GM12873 (cell line): ENCODE data around the gene ACD.

Experiments used
- CTCF ChIP-seq: IDR thresholded peaks from 2 replicates; pipeline ENCODE4 v1.5.1; 2012; ENCODE audit warnings: low read depth, mild to moderate bottlenecking, moderate library complexity, low read length, control low read depth; ENCODE audit not compliant: insufficient read depth; ENCODE audit errors: missing control alignments

Gene ACD

GRCh38 chr16:67679935-67680897, 20.2 kb upstream of the ACD start:
- no peak for TF ChIP-seq CTCF

GRCh38 chr16:67678354-67679023, 18.4 kb upstream of the ACD start:
- no peak for TF ChIP-seq CTCF

- no peak for TF ChIP-seq CTCF
Measured at GRCh38 chr16:67677712-67678111, 17.7 kb upstream of the ACD start.

GRCh38 chr16:67676939-67677338, 16.9 kb upstream of the ACD start:
- no peak for TF ChIP-seq CTCF

GRCh38 chr16:67676516-67676915, 16.5 kb upstream of the ACD start:
- TF ChIP-seq CTCF, result no peak

GRCh38 chr16:67675999-67676398, 15.9 kb upstream of the ACD start:
- no peak for TF ChIP-seq CTCF

- TF ChIP-seq CTCF, result no peak
Measured at GRCh38 chr16:67675579-67675935, 15.5 kb upstream of the ACD start.
